ENCODE measurements around the gene INHBC. TPM values are rescaled to one million over a fixed set of nuclear protein-coding genes. Genes with fewer than 3 reads are reported as not detected.

The INHBC gene
- total RNA-seq, 4 donors from 2014 or later: 0.33 to 0.63 (median 0.54) TPM; not detected in 1

DNA sequence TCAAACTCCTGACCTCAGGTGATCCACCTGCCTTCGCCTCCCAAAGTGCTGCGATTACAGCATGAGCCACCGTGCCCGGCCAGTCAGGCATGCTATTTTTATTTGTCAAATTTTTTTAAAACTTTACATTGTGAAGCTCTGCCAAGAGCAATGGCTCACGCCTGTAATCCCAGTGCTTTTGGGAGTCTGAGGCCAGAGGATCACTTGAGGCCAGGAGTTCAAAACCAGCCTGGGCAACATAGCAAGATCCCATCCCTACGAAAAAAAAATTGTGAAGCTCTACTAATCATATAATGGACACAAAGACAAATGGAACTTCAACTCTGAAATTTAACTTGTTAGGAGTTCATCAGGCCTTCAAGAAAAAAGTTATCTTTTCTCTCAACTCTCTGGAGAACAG, 5.6 kb upstream of the INHBC start:
- no peaks in the 10 kb centered on the region for H3K27me3 ChIP-seq
- DNase-seq: no peak
- no peaks in the 10 kb centered on the region for H3K9me3 ChIP-seq
- TF ChIP-seq, protein P1, sequence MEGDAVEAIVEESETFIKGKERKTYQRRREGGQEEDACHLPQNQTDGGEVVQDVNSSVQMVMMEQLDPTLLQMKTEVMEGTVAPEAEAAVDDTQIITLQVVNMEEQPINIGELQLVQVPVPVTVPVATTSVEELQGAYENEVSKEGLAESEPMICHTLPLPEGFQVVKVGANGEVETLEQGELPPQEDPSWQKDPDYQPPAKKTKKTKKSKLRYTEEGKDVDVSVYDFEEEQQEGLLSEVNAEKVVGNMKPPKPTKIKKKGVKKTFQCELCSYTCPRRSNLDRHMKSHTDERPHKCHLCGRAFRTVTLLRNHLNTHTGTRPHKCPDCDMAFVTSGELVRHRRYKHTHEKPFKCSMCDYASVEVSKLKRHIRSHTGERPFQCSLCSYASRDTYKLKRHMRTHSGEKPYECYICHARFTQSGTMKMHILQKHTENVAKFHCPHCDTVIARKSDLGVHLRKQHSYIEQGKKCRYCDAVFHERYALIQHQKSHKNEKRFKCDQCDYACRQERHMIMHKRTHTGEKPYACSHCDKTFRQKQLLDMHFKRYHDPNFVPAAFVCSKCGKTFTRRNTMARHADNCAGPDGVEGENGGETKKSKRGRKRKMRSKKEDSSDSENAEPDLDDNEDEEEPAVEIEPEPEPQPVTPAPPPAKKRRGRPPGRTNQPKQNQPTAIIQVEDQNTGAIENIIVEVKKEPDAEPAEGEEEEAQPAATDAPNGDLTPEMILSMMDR (IDR thresholded peaks at IDR 0.05): no peak
- no peak for TF ChIP-seq POLR2A (IDR thresholded peaks at IDR 0.05)
- no peak overlapping the region for H3K4me3 ChIP-seq (replicated peaks in 1 of 3)
- 63 to 77% methylated on average over 6 of the region's 6 CpGs for WGBS, 2 donors
- no peaks in the 10 kb centered on the region for H3K36me3 ChIP-seq
- intact Hi-C loops (cut with DNase I): no loop called here
- peak overlapping the region in 2 of 3 donors; percentile 91 to 95 for H3K27ac ChIP-seq
- peaks cover 11 to 22% of the 10 kb centered on the region in 2 donors for H3K4me1 ChIP-seq

GRCh38 chr12:57429473-57430111, 5.0 kb upstream of the INHBC start:
- WGBS, 2 donors: 21 to 31% methylated on average over 9 of the region's 9 CpGs
- Histone ChIP-seq H3K4me1 (peaks cover 18 to 28% of the 10 kb centered on the region in 2 donors), H3K4me3 (replicated peaks in 1 of 3) (peak overlapping the region in 2 of 3 donors; percentile 37 to 74), H3K36me3 (no peaks in the 10 kb centered on the region), H3K27me3 (no peaks in the 10 kb centered on the region), H3K27ac (peak overlapping the region; percentile 77 to 95 (median 91)), H3K9me3 (no peaks in the 10 kb centered on the region)
- DNase-seq: peak; percentile 43 to 45
- no peak for TF ChIP-seq POLR2A (IDR thresholded peaks at IDR 0.05)
- intact Hi-C loops (cut with DNase I): no loop called here

DNA sequence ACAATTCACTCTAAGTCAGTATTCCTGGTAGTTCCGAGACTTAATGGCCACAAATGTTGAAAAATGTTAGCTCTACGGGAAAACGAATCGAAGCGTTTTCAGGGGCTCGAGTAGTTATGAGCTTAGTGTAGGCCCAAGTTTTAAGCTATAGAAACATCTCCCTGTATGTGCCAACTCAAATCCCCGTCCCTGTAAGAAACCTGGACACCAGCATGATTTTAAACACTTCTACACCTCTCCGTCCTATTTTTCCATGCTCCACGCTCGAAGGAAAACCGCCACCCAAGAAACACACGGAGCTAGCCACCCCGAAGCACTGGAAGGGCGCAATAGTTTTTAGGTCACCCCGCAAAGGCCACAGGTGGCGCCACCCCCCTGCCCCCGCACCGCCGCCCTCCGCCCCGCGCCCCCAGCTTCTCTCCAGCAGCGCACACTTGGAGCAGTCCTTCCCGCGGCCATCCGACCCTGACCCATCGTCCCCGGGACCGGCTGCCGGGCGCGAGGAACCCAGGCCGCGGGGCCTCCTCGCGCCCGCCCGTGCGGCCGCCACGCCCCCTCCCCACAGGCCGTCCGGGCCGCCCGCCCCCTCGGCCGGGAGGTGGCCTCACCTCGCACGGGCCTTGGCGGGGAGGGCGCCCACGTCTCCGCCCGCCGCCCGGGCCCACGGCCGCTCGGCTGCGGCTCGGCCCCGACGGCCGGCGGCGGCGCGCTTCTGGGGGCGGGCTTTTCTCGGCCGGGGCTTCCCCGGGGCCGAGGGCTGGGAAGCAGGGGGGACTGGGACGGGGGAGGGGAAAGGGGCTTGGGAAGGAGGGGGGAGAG, 4.3 kb upstream of the INHBC start:
- DNase-seq: peak; percentile 56 to 63
- Histone ChIP-seq H3K4me1 (peaks cover 21 to 35% of the 10 kb centered on the region in 2 donors), H3K36me3 (no peaks in the 10 kb centered on the region), H3K9me3 (no peaks in the 10 kb centered on the region), H3K27me3 (no peaks in the 10 kb centered on the region), H3K27ac (peak overlapping the region; percentile 77 to 95 (median 91)), H3K4me3 (replicated peaks in 1 of 3) (peak overlapping the region in 2 of 3 donors; percentile 37 to 74)
- intact Hi-C loops (cut with DNase I): no loop called here
- WGBS, 2 donors: 1 to 2% methylated on average over 27 to 30 of the region's 74 CpGs
- no peak for TF ChIP-seq POLR2A (IDR thresholded peaks at IDR 0.05)
- TF ChIP-seq, protein P1 (IDR thresholded peaks at IDR 0.05): no peak

GRCh38 chr12:57430931-57431566, 3.5 kb upstream of the INHBC start, which contains the start of gene R3HDM2:
Gene R3HDM2, minus strand, starts transcription at chr12:57431043. Its CDS starts 120,615 bp downstream, at chr12:57310428.
- Histone ChIP-seq H3K27me3 (no peaks in the 10 kb centered on the region), H3K27ac (peak within 1 kb of the TSS; percentile 77 to 95 (median 91)), H3K9me3 (no peaks in the 10 kb centered on the region), H3K4me3 (replicated peaks in 1 of 3) (peak within 1 kb of the TSS in 2 of 3 donors; percentile 37 to 74), H3K36me3 (no peaks in the 10 kb centered on the region), H3K4me1 (peaks cover 21 to 35% of the 10 kb centered on the region in 2 donors)
- 2 to 3% methylated on average over 40 to 41 of the region's 41 CpGs for WGBS, 2 donors
- peak; percentile 96 for DNase-seq
- TF ChIP-seq POLR2A (IDR thresholded peaks at IDR 0.05): peak; percentile 65 to 96
- TF ChIP-seq, protein P1 (IDR thresholded peaks at IDR 0.05): no peak
- intact Hi-C loops (cut with DNase I): no loop called here

- Histone ChIP-seq H3K36me3 (no peaks in the 10 kb centered on the region), H3K27me3 (no peaks in the 10 kb centered on the region), H3K9me3 (no peaks in the 10 kb centered on the region), H3K4me3 (replicated peaks in 1 of 3) (no peak overlapping the region), H3K27ac (peak overlapping the region; percentile 77 to 95 (median 91)), H3K4me1 (peaks cover 21 to 35% of the 10 kb centered on the region in 2 donors)
- intact Hi-C loops (cut with DNase I): no loop called here
- TF ChIP-seq, protein P1 (IDR thresholded peaks at IDR 0.05): no peak
- TF ChIP-seq POLR2A (IDR thresholded peaks at IDR 0.05): no peak
- DNase-seq: peak in 1 of 2 donors; percentile 14
- 68 to 70% methylated on average over 11 of the region's 11 CpGs for WGBS, 2 donors
Observed at GRCh38 chr12:57431654-57432188, 2.9 kb upstream of the INHBC start.
